Stimulated activated naive CD8-positive, alpha-beta T cell treated with anti-CD3 and anti-CD28 coated beads, Interleukin-15, Interleukin-2, amounts not matched to agents 100 U/mL and 50 U/mL, for 24 hours (primary cell): ENCODE measurements around the gene EIF3D.

Source experiments
- ATAC-seq: fragments of 150-1000 bp; cut with Tn5 transposase; one replicate; pipeline ENCODE4 v1.10.0; 2021
- DNase-seq: peaks from one replicate; pipeline ENCODE4 v3.0.0; 2021

The EIF3D gene

GRCh38 chr22:36528795-36529751 is at the start of gene EIF3D:
Gene EIF3D, minus strand, starts transcription at chr22:36529166. Its CDS starts 3,045 bp downstream, at chr22:36526121.
- DNase-seq (peak; percentile 97), ATAC-seq (peak; percentile 96)

DNA sequence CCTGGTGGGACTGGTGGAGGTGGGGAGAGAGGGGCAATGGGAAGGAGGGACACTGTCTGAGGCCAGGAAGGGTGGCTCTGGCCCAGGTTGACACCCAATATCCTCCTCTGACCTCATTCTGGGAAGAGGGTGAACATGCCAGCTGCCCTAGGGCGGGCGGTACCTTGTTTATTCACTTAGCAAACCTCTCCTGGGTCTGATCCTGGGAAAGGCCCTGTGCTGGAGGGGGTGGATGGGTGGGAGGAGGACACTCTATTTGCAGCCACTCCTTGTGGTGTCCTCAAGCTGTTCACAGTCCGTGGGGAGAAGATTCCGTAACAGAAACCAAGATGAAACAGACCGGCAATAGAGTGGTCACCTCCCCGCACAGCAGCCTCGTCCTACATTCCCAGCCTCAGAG is 49.7 kb upstream of the EIF3D start:
- ATAC-seq: no peak

DNA sequence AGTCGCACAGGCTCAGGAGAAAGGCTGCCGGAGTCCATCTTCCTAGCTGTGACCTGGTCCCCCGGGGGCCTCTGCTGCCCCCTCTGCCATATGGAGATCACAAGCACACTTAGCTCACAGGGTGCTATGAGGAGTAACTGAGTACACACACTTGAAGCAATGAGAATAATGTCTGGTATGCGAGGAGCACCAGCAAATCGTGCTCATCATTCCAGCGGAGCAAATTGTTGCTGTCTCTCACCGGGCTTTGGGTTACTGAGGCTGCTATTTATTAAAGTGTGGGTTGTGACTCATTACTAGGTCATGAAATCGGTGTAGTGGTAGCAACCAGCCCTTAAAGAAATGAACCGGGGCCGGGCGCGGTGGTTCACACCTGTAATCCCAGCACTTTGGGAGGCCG is 48.1 kb upstream of the EIF3D start:
- no peak for DNase-seq
- no peak for ATAC-seq

More for the DNA sequence above, 49.7 kb upstream of the EIF3D start:
- no peak for DNase-seq

DNA sequence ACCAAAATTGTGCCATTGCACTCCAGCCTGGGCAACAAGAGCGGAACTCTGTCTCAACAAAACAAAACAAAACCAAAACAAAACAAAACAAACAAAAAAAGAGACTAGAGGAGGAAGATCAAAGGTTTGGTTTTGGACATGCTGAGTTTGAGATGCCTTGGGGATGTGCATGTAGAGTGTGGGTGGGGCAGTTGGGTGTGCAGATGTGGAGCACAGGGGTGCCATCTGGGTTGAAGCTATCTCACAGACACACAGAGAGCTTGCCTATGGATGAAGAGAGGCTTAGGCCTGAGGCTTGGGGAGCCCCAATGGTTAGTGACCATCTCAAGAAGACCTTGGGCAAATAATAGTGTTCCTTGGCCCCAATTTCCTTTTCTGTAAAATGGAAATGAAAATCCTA is 45.8 kb upstream of the EIF3D start:
- ATAC-seq (no peak), DNase-seq (no peak)

GRCh38 chr22:36573815-36574363 is 44.9 kb upstream of the EIF3D start:
- ATAC-seq (no peak), DNase-seq (no peak)

DNA sequence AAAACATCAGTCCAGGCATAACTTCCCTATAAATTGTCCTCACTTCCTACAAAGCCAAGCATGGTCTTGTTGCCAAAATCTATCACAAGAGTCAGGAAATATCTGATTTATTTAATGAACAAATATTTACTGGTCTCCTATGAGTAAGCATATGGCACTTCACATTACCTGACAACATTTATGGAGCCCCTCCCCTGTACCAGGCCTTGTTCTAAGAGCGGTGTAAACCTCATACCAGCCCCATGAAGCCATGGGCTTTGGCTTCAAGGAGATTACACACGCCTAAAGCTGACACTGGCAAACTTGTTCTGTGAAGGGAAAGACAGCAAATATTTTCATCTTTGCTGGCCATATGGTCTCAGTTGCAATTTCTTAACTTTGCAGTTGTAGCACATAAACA is 43.0 kb upstream of the EIF3D start:
- no peak for ATAC-seq
- no peak for DNase-seq

GRCh38 chr22:36569999-36570398 is 41.0 kb upstream of the EIF3D start:
- no peak for ATAC-seq
- DNase-seq: no peak

DNA sequence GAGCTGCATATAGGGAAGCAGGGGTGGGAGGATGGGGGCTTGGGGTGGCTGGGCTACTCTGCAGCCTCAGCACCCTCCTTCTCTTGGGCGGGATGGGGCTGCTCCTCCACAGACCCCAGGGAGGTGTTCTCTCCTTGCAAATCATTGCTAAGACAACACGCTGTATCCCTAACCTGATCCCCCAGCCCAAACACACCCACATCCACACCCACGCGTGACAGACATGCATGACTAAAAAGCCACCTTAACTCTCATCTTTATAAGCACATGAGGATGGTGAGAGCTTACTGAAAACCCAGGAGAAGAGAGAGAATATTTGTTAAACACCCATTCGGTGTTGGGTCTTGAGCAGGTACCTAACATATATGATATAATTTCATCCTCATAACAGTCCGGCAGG is 39.9 kb upstream of the EIF3D start:
- no peak for DNase-seq
- ATAC-seq: no peak

- no peak for DNase-seq
- ATAC-seq: no peak
Observed at GRCh38 chr22:36566720-36567119, 37.8 kb upstream of the EIF3D start.

DNA sequence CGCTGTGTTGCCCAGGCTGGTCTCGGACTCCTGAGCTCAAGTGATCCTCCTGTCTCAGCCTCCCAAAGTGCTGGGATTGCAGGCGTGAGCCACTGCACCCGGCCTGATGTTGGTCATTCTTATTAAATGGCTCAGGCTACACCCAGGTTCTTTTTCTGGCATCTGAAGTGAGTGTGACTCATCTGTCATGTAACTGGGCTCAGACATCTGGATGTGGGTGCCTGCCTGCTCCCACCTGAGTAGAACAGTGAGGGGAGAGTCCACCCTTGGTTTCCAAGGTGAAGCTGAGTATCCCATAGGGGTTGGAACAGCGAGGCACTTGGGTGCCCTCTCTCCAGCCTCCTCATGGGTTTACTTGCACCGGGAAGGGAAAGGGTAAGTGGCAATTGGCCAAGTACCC is 36.7 kb upstream of the EIF3D start:
- ATAC-seq (no peak), DNase-seq (no peak)

GRCh38 chr22:36565159-36565507 is 36.2 kb upstream of the EIF3D start:
- ATAC-seq (no peak), DNase-seq (no peak)

DNA sequence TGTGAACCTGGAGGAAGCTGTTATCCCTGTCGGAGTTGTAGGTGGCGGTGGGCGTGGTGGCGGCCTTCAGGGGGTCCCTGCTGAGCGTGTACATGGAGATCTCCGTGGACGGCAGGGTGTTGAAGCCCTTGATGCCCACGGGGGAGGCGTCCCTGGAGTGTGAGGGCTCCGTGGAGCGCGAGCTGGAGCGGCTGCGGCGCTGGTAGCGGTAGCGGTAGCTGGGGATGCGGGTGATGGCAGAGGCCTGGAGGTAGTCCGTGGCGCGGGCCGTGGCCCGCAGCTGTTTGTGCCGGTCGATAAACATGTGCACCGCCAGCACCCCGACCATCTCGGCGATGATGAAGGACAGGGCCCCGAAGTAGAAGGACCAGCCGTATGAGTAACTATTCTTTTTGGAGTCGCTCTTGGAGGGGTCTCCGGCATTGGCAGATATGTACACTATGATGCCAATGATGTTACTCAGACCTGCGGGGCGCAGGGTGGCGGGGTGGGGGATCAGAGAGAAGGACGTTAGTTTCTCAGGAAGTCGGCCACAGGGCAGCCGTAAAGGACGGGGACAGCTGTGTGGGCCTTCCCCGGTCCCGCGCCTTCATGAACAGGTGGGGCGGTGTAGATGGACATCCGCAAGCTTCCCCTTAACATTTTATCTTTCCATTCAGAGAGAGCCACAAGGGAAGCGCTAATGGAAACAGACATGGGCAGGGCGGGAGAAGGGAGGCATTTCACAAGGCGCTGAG is 35.6 kb upstream of the EIF3D start:
- ATAC-seq: no peak

GRCh38 chr22:36563898-36564297 is 34.9 kb upstream of the EIF3D start:
- no peak for DNase-seq
- no peak for ATAC-seq

More for the DNA sequence above, 35.6 kb upstream of the EIF3D start:
- no peak for DNase-seq

DNA sequence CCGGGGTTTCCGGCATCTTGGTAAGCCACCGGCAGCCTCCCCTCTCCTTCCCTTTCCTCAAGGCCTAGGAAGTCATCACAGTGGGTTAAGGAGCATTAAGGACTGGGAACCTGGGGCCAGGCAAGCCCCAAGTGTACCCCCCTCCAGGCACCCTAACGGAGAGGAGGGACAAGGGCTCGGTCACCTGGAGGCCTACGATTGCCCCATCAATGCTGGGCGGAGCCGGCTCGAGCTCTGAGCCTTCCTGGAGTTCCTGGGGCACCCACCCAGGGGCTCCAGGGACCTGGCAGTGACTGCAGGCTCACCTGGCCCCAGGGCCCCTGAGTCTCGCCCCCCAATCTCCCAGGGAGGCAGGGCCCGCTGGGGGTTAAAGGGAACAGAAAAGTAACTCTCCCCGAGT is 34.5 kb upstream of the EIF3D start:
- no peak for DNase-seq
- no peak for ATAC-seq

DNA sequence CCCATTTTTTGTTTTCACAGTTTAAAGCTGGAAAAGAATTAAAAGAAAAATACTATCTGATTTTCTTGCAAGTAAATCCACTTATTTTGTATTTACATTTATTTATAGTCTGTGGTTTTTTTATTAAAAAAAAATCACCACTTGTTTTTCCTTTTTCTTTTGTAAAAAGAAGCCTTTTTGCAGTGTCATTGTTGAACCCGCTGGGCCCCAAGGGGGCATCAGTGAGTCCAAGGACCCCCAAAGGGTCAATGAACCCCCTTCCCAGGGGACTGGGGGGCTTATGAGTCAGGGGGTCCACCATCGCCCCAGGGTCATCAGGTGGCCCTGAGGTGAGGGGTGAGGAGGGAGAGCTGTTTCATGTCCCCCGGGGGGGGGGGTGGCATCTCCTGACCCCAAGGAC is 34.0 kb upstream of the EIF3D start:
- ATAC-seq (no peak), DNase-seq (no peak)

- DNase-seq (no peak), ATAC-seq (no peak)
Observed at GRCh38 chr22:36562261-36562835, 33.4 kb upstream of the EIF3D start.

GRCh38 chr22:36561291-36561811 is 32.4 kb upstream of the EIF3D start:
- DNase-seq: no peak
- no peak for ATAC-seq

GRCh38 chr22:36560001-36560400 is 31.0 kb upstream of the EIF3D start:
- no peak for ATAC-seq
- DNase-seq: no peak

DNA sequence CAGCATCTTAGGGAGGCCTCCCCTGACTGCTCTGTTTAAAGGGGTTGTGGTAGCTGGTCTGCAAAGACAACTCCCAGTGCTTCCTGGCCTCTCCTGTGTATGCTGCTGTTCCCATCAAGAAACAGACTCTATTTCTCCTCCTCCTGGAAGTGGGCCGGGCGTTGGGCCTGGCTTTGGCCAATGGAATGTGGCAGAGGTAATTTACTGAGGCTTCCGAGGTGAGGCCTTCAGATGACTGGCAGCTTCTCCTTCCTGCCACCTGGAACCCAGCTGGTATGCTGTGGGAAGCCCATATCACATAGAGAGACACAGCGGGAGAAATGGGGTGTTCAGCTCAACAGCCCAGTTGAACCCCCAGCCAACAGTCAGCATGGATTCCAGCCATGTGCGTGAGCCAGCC is 25.1 kb upstream of the EIF3D start:
- DNase-seq (no peak), ATAC-seq (no peak)

DNA sequence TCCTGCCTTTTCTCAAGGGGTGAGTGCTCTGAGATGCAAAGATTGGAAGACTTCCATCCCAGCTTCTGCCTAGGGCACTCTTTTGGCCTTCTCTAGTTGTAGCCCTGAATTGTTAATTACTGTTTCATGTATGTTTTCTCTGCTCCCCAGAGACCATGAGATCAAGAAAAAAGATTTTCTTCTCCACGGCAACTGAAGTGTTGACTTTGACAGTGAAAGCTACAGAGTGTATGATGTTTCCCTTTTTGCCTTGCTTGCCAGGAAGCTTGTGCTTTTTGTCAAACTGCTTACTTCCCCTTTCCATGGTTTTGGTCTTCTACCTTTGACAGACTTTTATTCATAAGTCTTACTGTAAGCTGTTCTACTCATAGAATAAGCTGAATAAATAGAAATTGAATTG is 23.3 kb upstream of the EIF3D start:
- ATAC-seq: no peak
- no peak for DNase-seq

DNA sequence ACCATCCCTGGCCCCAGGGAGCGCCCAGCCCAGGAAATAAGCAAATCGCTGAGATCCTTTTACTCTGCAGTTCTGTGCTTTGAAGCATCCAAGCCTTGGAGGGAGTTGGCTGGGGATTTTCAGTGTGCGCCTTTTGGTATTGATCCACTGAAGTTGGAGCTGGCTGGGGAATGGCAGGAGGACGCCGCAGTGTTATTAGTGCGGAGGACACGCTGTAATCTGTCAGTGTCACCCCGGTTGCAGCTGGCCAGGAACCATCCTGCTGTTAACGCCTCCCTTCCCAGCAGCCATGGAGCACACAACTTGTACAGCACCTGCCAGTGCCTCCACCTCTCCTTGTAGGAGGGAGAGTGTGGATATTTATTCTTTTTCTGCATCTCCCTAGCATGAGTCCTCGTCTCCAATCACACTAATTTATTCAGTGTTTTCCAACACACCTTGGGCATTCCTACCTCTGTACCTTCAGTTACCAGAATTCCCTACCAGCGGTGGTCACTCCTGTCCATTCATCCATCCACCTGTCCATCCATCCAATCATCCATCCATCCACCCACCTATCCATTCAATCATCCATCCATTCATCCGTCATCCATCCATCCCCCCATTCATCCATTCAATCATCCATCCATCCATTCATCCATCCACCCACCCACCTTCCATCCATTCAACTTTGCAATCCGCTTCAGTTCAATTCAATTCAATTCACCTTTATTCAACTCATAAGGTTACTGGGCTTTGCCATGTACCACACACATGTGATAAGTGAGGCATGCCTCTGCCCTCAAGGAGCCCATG is 21.9 kb upstream of the EIF3D start:
- ATAC-seq (no peak), DNase-seq (no peak)

DNA sequence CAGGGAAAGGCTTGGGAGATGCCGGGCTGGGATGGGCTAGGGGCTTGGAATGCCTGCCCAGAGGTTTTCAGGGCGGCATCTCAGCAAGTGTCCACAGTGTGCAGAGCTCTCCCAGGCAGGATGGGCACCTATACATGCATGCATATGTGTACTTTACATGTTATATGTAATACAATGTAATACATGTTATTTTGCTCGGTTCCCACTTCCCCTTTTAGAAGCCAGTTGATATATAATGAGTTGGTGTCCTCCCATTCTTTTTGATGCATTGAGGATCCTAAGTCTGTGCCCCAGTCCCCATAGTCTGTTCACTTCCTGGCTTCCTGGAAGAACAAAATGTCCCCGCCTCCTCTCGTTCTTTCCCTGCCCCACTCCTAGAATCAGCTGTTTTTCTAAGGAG is 20.1 kb upstream of the EIF3D start:
- ATAC-seq: no peak
- no peak for DNase-seq
